Endodermal cell (in vitro differentiated cells): Measurements from ENCODE around the gene PTPRK. TPM values are rescaled to one million over a fixed set of nuclear protein-coding genes. Genes with fewer than 3 reads are reported as not detected.

ENCODE experiments used
- DNase-seq: peaks from one replicate; pipeline ENCODE4 v3.0.0-alpha.2; 2017
- H3K27ac ChIP-seq: 2 replicates; pipeline ENCODE4 v1.5.1; 2013; ENCODE audit warnings: mild to moderate bottlenecking, low read depth, low read length, moderate library complexity
- H3K27me3 ChIP-seq: 2 replicates; pipeline ENCODE4 v1.6.1; 2013; ENCODE audit warnings: mild to moderate bottlenecking, low read length, moderate library complexity; ENCODE audit not compliant: insufficient read depth, control insufficient read depth, poor library complexity, severe bottlenecking
- H3K36me3 ChIP-seq: 2 replicates; pipeline ENCODE4 v1.7.0; 2013; ENCODE audit warnings: mild to moderate bottlenecking, low read length, moderate library complexity; ENCODE audit not compliant: control insufficient read depth, insufficient read depth
- H3K4me1 ChIP-seq: one replicate; pipeline ENCODE4 v1.7.0; 2013; ENCODE audit warnings: low read length; ENCODE audit not compliant: control insufficient read depth, insufficient read depth
- H3K4me3 ChIP-seq: 2 replicates; pipeline ENCODE4 v1.5.1; 2013; ENCODE audit warnings: mild to moderate bottlenecking, low read length, moderate library complexity
- H3K9ac ChIP-seq: 2 replicates; pipeline ENCODE4 v1.6.1; 2013; ENCODE audit warnings: mild to moderate bottlenecking, low read length, moderate library complexity; ENCODE audit not compliant: poor library complexity, severe bottlenecking; ENCODE audit errors: extremely low read depth
- H3K9me3 ChIP-seq: 2 replicates; pipeline ENCODE4 v1.6.1; 2013; ENCODE audit warnings: mild to moderate bottlenecking, low read length, moderate library complexity; ENCODE audit not compliant: control insufficient read depth
- H3K27ac Mint-ChIP-seq: 2 replicates; pipeline ENCODE4 v1.8.0; 2020; ENCODE audit warnings: mixed read lengths
- H3K27me3 Mint-ChIP-seq: 2 replicates; pipeline ENCODE4 v1.8.0; 2021; ENCODE audit warnings: mild to moderate bottlenecking, mixed read lengths; ENCODE audit not compliant: insufficient read depth
- H3K36me3 Mint-ChIP-seq: 2 replicates; pipeline ENCODE4 v1.8.0; 2020; ENCODE audit warnings: low read depth, mixed read lengths
- H3K4me1 Mint-ChIP-seq: 2 replicates; pipeline ENCODE4 v1.8.0; 2020; ENCODE audit warnings: mixed read lengths
- H3K4me3 Mint-ChIP-seq: 2 replicates; pipeline ENCODE4 v1.8.0; 2020; ENCODE audit warnings: mild to moderate bottlenecking, moderate library complexity, mixed read lengths
- H3K9me3 Mint-ChIP-seq: 2 replicates; pipeline ENCODE4 v1.8.0; 2020; ENCODE audit warnings: mild to moderate bottlenecking, mixed read lengths
- WGBS, 2 experiments: methylation state at CpG; one replicate each; pipeline versions ENCODE4 v1.1.5 to v1.1.7; 2013; ENCODE audit warnings: missing lambda C conversion rate in 2 of 2, mixed read lengths in 1 of 2; ENCODE audit not compliant: insufficient coverage in 1 of 2, insufficient read length in 1 of 2; 5-methylcytosine and 5-hydroxymethylcytosine counted together
- total RNA-seq, 2 donors: library from RNA; stranded (reverse); fragmentation: NEBNext Ultra II Directional in 1 of 2; extraction: Animal tissue kit (Norgen Biotek cat#: 25700) in 1 of 2; gene quantifications; 2 replicates in 1 of 2; 3 replicates in 1 of 2; pipeline ENCODE4 v1.2.1, GENCODE V29; 2021
- TF ChIP-seq, protein P1 (sequence below): fragments of 200-600 bp; sonication (generic); conservative IDR thresholded peaks from 2 replicates; pipeline ENCODE4 v1.5.0; 2021; ENCODE audit warnings: antibody characterized with exemption, mild to moderate bottlenecking

Gene PTPRK
- total RNA-seq, 2 donors from 2014 or later: 46.4 to 57.6 TPM

GRCh38 chr6:128282961-128283360, 237.4 kb downstream of the PTPRK start:
- Mint-ChIP-seq H3K27ac (no peak overlapping the region), H3K4me1 (peaks cover 32% of the 10 kb centered on the region), H3K36me3 (no peaks in the 10 kb centered on the region), H3K9me3 (no peaks in the 10 kb centered on the region), H3K4me3 (no peak overlapping the region), H3K27me3 (no peaks in the 10 kb centered on the region)
- H3K27me3 ChIP-seq: no peaks in the 10 kb centered on the region
- H3K4me3 ChIP-seq: no peak overlapping the region
- WGBS, 2 experiments: 33% methylated on average over 2 of the region's 2 CpGs; no CpG with 5 or more reads in 1 of the 2 experiments
- peaks cover 9% of the 10 kb centered on the region for H3K4me1 ChIP-seq
- no peaks in the 10 kb centered on the region for H3K36me3 ChIP-seq
- no peak overlapping the region for H3K27ac ChIP-seq
- no peak overlapping the region for H3K9ac ChIP-seq
- peak; percentile 59 for DNase-seq
- TF ChIP-seq, protein P1, sequence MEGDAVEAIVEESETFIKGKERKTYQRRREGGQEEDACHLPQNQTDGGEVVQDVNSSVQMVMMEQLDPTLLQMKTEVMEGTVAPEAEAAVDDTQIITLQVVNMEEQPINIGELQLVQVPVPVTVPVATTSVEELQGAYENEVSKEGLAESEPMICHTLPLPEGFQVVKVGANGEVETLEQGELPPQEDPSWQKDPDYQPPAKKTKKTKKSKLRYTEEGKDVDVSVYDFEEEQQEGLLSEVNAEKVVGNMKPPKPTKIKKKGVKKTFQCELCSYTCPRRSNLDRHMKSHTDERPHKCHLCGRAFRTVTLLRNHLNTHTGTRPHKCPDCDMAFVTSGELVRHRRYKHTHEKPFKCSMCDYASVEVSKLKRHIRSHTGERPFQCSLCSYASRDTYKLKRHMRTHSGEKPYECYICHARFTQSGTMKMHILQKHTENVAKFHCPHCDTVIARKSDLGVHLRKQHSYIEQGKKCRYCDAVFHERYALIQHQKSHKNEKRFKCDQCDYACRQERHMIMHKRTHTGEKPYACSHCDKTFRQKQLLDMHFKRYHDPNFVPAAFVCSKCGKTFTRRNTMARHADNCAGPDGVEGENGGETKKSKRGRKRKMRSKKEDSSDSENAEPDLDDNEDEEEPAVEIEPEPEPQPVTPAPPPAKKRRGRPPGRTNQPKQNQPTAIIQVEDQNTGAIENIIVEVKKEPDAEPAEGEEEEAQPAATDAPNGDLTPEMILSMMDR: no peak
- H3K9me3 ChIP-seq: no peaks in the 10 kb centered on the region

DNA sequence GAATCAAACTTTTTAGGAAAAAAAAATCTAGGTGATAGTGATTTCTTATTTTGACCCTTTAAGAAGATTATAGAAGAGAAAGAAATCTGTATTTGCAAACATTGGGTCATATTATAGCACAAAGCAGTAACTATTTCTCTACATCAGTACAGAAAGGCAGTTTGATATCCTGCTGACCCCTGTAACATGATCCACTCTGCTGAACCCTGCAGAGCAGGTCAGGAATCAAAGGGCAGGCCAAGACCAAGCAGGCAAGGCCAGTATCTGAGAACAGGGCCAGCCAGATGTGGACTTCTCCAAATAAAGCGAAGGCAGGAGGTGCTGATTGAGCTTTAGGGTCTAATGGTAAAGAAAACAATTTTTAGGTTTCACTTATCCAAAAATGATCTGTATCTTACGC, 239.4 kb downstream of the PTPRK start:
- 90% methylated on average over 1 of the region's 2 CpGs; no CpG with 5 or more reads in 1 of the 2 experiments for WGBS, 2 experiments
- Mint-ChIP-seq H3K4me3 (no peak overlapping the region), H3K4me1 (peaks cover 32% of the 10 kb centered on the region), H3K27ac (no peak overlapping the region), H3K9me3 (no peaks in the 10 kb centered on the region), H3K36me3 (no peaks in the 10 kb centered on the region), H3K27me3 (no peaks in the 10 kb centered on the region)
- DNase-seq: peak; percentile 73
- Histone ChIP-seq H3K9ac (no peak overlapping the region), H3K4me3 (no peak overlapping the region), H3K27me3 (no peaks in the 10 kb centered on the region), H3K4me1 (peaks cover 9% of the 10 kb centered on the region), H3K9me3 (no peaks in the 10 kb centered on the region), H3K27ac (no peak overlapping the region), H3K36me3 (no peaks in the 10 kb centered on the region)
- TF ChIP-seq, protein P1: no peak

- Mint-ChIP-seq H3K27me3 (no peaks in the 10 kb centered on the region), H3K4me3 (no peak overlapping the region), H3K27ac (no peak overlapping the region), H3K4me1 (peaks cover 36% of the 10 kb centered on the region), H3K36me3 (no peaks in the 10 kb centered on the region), H3K9me3 (no peaks in the 10 kb centered on the region)
- Histone ChIP-seq H3K27ac (no peak overlapping the region), H3K27me3 (no peaks in the 10 kb centered on the region), H3K4me1 (peaks cover 9% of the 10 kb centered on the region), H3K36me3 (no peaks in the 10 kb centered on the region), H3K4me3 (no peak overlapping the region), H3K9me3 (no peaks in the 10 kb centered on the region), H3K9ac (no peak overlapping the region)
- DNase-seq: no peak
- TF ChIP-seq, protein P1: no peak
- 89 to 98% methylated on average over 1 of the region's 1 CpG for WGBS, 2 experiments
These were observed 240.3 kb downstream of the PTPRK start for GRCh38 chr6:128280066-128280465.
